ENCODE data around the gene DRC3.
"Not testable (repeated sequence)": the region's sequence is repeated elsewhere in the genome, so short reads cannot be mapped to it uniquely, and the experiment has no call there.

DRC3 gene, protein sequence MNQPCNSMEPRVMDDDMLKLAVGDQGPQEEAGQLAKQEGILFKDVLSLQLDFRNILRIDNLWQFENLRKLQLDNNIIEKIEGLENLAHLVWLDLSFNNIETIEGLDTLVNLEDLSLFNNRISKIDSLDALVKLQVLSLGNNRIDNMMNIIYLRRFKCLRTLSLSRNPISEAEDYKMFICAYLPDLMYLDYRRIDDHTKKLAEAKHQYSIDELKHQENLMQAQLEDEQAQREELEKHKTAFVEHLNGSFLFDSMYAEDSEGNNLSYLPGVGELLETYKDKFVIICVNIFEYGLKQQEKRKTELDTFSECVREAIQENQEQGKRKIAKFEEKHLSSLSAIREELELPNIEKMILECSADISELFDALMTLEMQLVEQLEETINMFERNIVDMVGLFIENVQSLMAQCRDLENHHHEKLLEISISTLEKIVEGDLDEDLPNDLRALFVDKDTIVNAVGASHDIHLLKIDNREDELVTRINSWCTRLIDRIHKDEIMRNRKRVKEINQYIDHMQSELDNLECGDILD

DNA sequence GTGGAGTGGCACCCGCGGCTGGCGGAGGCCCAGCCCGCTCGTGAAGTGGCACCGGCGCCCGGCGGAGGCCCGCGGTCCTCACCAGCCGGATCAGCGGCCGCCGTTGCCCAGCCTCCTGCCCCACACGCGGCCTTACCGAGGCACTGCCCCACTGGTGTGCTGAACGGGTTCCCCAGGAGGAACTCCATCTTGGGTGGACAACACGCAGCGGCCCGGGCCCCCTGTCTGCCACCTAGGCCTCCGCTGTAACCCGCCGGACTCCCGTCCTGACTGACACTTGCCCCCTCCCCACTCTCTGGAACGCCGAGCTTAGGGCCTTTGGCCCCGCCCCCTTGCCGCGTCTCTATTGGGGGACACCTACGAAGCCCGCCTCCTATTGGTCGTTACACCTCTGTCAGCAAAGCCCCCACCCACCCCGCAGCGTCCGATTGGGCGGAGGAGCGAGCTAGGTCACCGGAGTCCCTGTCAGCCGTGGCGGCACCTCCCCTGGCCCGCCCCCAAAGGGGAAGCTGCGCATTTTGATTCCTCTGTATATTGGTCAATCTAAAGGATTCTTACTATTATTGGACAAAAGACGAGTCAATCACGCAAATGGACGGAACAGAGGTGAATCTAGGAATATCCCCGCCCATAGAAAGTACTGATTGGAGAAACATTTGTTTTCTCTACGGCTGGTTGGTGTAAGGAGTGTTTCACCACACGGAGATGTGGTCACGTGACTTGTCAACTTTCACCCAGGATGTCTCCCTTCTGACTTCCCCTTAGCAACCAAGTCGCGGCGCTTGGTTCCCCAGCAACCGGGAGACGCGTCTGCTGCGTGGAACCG is at the start of gene DRC3, which contains the start of gene TOM1L2:
Gene DRC3, plus strand, starts transcription at position 737 of the 826 bp plus-strand sequence. CDS start 4,737 bp downstream, outside the sequence.
Gene TOM1L2, minus strand, starts transcription at position 275 of the 826 bp plus-strand sequence. Its CDS starts 87 bp downstream, at position 188.
- peak; percentile 99 for DNase-seq

DNA sequence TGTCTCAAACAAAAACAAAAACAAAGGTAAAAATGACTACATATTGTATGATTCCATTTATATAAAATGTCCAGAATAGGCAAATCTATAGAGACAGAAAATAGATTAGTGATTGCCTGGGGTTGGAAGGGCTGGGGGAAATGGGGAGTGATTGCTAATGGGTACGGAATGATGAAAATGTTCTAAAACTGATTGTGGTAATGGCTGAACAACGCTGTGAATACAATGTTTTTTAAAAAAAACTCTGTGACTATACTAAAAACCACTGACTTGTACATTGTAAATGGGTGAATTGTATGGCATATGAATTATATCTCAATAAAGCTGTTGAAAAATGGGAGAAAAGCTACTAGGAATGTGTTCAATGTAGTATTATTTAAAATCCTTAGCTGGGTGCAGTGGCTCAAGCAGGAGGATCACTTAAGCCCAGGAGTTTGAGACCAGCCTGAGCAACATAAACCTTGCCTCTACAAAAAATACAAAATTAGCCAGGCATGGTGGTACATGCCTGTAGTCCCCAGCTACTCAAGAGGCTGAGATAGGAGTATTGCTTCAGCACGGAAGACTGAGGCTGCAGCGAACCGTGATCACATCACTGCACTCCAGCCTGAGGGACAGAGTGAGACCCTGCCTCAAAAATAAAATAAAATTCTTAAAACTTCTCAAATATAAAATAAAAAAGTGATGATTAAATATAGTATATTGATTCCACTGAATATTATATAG is 48.4 kb upstream of the DRC3 start:
- no peak for DNase-seq

DNA sequence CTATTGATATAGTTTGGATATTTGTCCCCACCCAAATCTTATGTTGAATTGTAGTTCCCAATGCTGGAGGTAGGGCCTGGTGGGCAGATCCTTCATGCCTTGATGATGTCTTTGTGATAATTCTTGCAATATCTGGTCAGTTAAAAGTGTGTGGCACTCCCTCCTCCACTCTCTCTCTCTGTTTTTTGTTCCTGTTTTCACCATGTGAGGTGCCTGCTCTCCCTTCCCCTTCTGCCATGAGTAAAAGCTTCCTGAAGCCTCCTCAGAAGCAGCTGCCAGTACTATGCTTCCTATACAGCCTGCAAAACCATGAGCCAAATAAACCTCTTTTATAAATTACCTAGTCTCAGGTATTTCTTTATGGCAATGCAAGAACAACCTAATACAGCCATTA is 47.8 kb upstream of the DRC3 start:
- DNase-seq = no peak

DNA sequence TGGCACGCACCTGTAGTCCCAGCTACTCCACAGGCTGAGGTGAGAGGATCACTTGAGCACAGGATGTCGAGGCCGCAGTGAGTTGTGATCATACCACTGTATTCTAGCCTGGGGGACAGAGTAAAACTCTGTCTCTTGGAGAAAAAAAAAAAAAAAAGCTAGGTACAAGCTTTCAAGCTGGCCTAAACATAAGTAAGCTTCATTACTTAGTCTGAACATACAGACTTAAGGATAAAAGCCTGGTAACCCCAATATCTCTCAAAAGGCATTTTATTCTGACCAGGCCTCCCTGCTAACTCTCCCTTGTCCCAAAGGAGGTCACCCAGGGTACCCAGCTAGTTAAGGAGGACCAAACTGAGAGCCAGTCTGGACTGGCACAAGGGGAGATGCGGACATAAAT is 46.6 kb upstream of the DRC3 start:
- no peak for DNase-seq

DNA sequence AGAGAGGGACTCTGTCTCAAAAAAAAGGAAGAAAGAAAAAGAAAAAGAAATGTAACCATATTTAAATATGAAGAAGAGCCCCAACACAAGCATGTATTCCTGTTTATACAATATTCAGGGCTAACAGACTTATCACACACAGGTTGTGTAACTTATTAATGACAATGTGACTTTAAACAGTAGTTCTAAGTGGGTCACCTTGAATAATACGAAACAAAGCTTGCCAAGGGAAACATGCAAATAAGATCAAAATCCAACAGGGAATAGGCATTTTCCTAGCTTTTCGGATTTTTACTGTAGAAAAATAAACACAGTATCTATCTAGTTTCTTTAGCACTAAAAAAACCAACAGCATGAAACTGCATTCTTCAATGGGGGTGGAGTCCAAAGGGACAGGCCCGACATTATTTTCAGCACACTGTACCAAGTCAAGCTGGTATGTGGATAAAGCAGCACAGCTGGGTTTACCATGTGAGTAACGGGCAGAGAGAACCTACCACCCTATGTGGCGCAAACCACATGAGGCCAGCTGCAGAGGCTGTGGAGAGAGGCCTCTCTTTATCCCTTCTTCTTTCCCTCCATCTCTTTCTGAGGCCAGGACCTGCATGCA is 45.7 kb upstream of the DRC3 start:
- DNase-seq = no peak

DNA sequence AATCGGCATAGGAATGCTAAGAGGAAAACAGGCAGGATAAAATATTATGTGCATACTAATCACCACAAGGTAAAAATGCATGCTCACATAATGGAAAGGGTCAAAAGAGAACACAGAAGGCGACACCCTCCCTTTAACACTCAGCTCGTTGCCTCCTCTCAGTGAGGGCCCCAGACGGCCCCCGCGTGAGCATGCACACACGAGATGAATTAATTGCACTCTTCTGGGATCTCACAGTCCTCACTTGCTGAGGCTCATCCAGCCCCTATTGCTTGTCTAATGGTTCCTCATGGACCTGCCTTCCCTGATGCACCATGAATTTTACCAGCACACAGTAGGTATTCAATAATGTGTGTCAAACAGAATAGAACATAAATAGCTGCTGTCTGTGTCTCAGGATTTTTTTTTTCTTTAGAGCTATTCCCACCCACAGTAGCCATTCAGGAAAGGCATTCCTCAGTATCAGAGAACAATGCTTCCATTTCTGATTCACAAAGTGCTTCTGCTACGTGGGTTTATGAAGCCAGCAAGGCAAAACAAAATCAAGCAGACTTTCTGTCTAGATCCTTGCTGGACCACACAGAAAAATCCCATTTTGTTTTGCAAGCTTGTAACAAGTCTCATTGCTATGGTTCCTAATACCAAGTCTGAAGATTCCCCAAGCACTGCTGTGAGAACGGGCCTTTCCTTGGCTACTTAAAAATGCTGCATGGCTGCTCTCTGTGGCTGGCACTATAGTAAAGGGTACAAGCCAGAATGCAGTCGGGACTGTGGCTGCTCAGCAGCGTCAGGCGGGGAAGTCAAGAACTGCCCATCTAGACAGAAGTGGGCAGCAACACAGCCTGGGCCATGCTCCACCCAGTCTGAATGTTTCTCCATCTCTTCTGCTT is 44.0 kb upstream of the DRC3 start:
- no peak for DNase-seq

DNA sequence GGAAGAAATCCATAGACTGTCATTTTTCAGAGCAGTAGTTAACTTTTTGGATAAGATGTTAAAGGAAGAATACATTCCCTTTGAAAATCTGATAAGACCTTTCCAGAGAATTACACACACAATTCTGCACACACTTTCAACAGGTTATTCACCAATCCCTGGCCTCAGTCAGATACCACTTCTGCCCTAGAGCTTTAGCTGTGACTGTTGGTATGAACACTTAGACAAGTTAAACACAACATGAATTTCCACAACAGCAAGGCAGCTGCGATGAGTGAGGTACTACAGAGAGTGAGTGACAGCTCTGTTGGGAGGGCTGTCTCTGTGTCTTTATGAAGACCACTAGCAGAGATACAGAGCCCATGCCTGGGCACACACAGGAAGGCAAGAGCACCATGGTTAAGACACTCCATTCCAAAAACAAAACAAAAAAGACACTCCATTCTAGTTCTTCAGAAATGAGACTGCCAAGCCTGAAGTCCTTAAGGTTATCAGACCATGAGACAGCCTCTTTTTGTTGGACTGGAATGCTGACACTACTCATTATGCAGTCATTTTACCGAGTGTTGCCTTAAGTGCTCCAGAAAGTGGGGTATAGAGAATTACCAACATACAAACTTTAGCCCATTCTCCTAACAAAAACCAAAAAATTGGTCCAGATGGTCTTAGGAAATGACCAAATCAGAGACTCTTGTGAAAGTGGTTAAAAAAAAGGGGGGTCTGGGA is 42.8 kb upstream of the DRC3 start:
- DNase-seq = no peak

DNA sequence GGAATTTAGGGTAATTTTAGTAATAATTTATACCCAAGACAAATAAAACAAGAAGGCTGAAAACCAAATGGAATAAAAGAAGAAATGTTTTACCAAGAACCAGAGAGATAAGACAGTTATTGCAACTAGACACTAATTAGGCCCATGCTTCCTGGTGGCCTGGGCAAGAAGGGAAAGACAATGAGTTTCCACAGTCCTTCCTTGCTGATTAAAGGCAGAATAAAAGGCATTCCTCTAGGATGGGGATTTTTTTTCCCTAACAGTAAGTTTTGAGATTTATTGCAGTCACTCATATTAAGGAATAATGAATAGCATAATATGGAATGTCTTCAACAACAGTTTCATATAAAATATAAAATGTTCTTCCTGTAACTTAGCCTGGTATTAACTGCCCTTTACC is 42.0 kb upstream of the DRC3 start:
- DNase-seq = no peak

DNA sequence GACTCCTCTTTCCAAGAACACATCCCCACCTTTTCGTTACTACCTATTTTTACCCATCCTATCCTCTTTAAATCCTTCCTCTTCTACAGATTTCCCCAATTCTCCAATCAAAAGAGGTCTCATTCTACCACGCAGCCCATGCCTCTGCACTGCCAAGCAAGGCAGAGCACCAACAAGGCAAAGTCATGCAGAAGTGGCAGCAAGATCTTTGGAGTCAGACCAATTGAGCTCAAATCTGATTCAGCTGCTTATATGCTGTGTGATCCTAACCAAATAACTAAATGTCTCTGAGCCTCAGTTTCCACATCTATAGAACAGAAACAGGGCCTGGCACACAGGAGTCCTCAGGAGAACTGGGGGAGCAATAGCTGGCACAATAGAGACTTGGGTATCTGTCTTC is 41.5 kb upstream of the DRC3 start:
- no peak for DNase-seq

DNA sequence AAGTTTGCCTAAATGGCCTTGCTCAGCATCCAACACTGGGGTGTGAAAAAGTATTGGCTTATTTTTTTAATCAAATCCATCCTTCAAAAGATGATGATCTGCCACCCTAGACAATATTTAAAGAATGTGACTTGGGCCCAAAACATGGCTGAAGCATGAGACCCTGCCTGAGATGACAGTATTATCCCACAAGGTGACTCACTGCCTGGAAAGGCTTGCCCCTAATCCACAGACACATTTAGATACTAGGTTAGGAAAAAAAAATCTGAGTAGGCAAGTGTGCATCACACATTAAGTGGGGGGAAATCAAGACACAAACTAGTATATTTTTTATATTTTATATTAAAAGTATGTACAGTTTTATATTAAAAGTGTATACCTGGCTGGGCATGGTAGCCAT is 38.9 kb upstream of the DRC3 start:
- DNase-seq = no peak

DNA sequence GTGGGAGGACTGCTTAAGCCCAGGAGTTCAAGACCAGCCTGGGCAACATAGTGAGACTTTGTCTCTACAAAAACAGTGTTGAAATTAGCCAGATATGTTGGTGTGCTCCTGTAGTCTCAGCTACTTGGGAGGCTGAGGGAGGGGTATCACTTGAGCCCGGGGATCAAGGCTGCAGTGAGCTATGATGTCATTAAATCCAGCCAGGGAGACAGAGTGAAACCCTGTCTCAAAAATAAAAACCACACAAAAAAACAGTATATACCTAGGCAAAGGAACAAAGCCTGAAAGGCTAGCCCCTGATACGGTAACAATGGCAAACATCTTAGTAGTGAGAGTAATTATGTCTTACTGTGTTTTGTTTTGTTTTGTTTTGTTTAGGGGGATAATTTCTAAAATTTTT is 38.4 kb upstream of the DRC3 start:
- DNase-seq = no peak

DNA sequence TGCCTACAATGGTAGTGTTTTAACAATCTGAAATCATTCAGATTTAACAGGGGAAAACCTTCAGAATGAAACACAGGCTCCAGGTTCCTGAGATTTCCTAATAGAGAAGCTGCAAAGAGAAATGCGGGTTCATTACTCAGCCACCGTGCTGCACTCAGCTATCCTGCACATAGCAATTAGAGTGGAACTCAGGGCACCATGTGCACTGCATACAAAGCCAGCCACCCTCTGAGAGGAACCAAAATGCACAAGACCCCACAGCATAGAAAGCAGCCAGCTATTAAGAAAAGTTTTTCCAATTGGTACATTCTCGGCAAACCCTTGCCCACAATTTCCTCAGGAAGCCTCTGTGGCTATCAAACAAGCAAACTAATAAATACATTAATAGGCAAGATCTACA is 37.9 kb upstream of the DRC3 start:
- DNase-seq = no peak

DNA sequence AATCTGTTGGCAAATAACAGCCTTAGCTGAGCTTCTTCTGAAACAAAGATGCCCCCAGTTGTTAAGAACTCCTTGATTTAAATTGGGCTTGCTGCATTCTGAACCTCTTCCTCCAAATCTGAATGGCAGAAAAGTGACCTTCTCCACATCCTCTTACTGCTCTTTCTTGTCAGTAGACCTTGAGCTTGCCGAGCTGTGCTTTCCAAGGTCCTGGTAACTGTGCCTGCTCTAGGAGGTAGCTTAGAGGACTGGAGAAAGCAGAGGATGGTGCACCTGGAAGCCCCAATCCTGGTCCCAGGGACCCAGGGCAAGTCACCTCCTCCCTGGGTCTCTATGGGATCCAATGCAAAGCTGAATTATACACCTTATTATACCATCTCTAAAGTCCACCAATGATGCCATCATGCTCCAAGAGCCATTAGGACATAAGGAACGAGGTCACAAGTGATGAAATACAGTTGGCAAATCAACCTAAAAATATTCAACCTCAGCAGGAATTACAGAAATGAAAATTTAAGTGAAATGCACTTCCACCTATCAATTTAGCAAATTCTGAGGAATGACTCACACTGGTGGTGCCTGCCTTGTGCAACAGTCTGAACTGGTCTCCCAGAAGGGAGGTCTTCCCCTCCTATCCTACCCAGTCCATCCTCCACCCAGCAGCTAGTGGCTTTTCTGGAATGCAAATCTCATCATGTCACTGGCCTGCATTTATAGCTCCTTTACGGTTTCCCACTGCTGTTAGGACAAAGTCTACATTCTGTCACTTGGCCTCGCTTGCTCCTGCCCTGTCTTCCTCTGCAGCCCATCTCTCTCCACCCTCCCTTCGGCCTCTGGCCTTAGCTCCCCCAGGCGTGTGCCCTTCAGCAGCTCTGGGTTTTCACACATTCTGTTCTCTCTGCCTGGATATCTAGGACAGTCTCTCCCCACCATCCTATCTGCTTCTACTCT is 37.1 kb upstream of the DRC3 start:
- DNase-seq = no peak

DNA sequence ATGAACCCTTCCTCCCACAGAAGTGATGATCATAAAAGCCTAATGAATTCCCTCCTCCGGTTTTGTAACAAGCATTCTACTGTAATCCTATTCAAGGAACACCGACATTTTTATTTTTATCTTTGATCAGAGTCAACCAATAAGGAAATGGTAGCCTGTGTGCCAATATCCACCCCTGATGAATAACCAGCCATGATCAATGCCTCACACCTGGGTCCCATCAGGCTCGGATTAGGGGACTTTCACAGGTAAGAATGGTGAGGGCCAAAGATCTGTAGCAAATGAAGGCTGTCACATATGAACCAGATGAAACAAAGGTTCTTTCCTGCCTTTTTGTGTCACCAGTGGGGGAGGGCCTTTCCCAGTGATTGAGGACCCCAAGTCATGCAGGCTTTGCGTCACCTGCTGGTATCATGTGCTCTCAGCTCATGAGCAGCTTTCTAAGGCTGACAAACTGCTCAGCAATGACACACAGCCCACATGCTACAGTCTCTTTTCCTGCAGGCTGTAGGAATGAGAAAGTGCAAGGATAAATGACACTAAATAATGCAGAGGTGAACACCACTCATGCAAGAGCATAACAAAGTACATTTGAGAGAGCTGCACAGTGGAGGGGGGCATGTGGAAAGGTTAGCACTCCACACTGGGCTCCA is 35.3 kb upstream of the DRC3 start:
- DNase-seq = no peak

DNA sequence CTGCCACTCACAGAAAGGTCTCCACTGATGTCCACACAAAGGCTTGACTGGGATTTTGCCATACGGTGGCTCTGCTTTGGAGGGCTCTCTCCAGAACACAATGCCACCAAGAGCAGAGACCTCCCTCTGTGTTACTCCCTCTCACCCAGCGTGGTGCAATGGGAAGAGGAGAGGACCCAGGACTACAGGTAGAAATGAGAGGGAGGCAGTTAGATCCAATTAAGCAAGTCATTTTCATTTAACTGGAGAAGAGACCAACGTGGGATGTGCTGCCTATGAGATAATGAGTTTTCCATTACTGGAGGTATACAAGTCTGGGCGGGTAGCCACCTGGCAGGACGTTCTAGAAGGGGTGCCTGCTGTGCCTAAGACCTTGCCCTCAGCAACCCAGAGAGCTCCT is 34.7 kb upstream of the DRC3 start:
- no peak for DNase-seq

DNA sequence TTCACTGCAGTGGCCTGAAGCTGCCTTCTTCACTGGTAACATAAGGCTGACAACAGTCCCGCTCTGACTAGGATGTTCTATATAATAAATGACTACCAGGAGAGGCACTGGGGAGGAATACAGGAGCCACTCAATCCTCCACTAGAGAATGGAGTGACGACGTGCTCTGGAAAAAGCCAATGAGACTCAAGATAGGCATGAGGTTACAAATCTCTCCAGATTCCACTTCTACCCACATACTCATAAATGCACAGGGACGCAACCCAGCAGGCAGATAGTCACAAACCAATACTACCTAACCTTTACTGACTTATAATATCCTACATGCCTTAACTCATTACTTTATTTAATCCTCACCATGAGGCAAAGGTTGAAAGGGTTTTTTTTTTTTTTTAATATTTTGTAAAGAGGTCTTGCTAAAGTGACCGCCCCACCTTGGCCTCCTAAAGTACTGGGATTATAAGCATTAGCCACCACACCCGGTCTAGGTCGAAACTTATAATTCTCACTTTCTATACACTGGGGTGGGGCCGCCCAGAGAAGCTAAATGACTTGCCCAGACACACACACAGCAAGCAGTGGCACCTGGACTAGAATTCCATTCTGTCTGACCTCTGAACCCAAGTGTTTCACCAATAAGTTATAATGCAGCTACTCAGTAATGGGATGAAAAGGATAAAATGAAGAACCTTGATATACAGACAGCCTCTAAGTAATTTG is 34.1 kb upstream of the DRC3 start:
- no peak for DNase-seq

DNA sequence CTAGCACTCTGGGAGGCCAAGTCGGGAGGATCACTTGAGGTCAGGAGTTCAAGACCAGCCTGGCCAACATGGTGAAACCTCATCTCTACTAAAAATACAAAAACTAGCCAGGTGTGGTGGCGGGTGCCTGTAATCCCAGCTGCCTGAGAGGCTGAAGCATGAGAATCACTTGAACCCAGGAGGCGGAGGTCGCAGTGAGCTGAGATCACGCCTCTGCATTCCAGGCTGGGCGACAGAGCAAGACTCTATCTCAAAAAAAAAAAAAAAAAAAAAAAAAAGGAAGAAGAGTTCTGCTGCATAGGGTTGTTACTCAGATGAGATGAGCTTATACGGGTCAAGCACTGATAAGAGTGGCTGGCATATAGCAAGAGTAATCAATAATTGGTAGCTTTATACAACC is 32.7 kb upstream of the DRC3 start:
- not testable (repeated sequence) for DNase-seq

DNA sequence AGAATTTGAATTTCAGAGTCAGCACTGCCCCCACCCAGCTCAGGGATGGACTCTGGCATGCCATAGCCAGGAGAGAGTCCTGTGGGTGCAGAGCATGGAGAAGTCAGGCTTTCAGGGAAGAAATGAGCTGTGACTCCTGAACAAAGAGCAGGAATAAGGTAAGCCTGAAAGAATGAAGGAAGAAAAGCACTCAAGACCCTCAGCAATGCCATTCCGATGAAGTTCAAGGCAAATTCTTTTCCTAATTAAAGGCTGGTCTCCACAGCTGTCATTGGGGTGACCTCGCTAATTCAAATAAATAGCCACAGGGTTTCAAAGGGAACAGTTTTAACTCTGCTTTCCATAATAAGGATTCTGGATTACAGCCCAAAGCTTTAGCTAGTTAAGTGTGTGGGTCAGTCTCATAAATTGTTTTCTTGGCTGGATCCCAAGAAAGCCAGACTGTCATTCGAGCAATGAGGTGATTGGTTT is 32.2 kb upstream of the DRC3 start:
- DNase-seq = no peak

Measured in stimulated activated CD4-positive, alpha-beta T cell treated with anti-CD3 and anti-CD28 coated beads, Interleukin-12 subunit alpha, Interleukin-12 subunit beta, amount 100 ng/mL, for 4 hours (primary cell).